ENCODE data around the gene CAST. TPM values are rescaled to one million over a fixed set of nuclear protein-coding genes. Genes with fewer than 3 reads are reported as not detected.

Gene CAST
- total RNA-seq, 2 experiments from 2014 or later = 149 to 173 TPM

DNA sequence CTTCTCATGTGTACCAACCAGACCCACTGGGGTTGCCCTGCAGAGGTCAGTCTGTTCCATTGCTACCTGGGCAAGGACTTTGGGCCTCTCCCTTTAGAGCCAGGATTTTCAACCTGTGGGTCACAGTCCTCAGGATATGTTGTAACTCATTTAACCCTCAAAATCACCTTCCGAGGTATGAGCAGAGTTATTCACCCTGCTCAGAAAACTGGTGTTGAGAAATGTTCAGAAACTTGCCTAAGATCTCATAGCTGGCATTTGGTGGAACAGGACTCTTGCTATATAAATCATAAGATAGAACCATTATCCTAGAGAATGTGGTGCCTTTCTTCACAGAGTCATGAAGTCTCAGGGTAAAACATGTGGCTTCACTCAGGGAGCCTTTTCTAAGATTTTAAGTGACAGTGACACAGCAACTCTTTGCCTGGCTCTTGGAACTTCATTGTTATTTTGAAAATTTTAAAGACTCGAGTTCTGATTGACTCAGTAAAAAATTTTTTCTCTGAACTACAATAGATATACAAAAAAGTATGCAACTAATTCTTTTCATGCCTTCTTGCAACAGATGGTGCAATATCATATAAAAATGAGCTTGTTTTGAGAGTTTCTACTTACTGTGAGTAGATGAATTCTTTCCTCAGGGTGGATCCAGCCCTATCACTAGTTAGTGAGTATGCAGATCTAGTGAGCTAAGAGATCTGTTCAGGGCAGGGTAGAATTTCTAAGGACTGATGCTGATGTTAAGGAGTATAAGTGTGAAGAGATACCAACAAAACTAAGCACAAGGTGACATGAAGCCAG lies 29.5 kb downstream of the CAST start:
- Mint-ChIP-seq H3K4me1 (peaks cover 12% of the 10 kb centered on the region), H3K4me3 (no peak overlapping the region), H3K27me3 (no peaks in the 10 kb centered on the region), H3K36me3 (peaks cover 11% of the 10 kb centered on the region), H3K27ac (no peak overlapping the region), H3K9me3 (ENCODE audit: low read depth) (no peaks in the 10 kb centered on the region)
- CTCF ChIA-PET = no interaction called here
- DNase-seq (no peak), ATAC-seq (no peak)

DNA sequence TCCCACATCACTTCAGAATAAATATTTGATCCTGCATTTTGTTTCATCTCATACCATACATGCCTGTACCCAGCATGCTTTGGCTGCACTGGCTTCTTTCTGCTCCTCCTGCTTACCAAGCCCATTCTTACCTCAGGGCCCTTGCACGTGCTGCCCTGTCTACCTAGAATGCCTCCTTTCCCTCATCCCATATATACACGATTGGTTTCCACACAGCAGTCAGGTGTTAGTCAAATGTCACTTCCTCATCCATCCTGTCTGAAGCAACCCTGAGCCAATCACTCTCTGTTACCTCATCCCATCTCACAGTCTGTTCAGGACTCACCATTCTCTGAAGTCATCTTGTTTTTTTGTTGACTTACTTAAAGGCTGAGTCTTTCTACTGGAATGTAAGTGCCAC lies 30.3 kb downstream of the CAST start:
- peaks cover 14% of the 10 kb centered on the region for H3K36me3 Mint-ChIP-seq
- ATAC-seq (no peak), DNase-seq (no peak)
- H3K4me1 Mint-ChIP-seq = peaks cover 7% of the 10 kb centered on the region
- no peaks in the 10 kb centered on the region for H3K27me3 Mint-ChIP-seq
- no peaks in the 10 kb centered on the region for H3K9me3 Mint-ChIP-seq (ENCODE audit: low read depth)
- no peak overlapping the region for H3K27ac Mint-ChIP-seq
- no peak overlapping the region for H3K4me3 Mint-ChIP-seq
- CTCF ChIA-PET = no interaction called here

DNA sequence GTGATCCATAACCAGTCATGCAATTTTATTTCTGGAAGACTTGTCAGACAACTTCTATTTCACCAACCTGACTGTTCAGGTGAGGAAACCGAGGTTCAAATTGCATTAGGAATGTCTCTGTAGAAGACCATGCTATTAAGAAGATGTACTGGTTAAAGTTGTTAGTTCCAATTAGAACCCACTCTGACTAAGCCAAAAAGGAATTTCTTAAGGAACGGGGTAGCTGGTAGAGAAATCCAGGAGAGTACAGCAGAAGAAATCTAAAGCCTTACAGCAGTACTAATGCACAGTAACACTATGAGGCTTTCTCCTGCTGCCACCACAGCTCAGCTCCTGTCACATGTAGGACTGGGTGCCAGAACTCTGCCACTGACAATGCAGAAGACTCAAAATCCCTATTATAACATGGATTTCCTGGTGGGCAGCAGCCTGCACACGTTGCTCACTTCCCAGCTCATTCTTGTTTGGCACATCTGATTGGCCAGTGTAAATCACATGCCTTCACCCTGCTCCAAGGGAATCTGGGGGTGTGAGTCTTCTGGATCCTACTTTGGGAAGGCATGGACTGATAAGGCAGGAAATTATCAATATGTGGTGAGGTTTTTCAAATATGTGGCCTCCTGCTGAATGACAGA lies 37.1 kb downstream of the CAST start:
- no peak for ATAC-seq
- CTCF ChIA-PET = interaction anchor here (1.3 to 1.6 kb wide), 2 partner anchors 11 to 85 kb away, joined by 3 to 5 read pairs; no protein-coding TSS in a partner anchor
- no peaks in the 10 kb centered on the region for H3K9me3 Mint-ChIP-seq (ENCODE audit: low read depth)
- H3K36me3 Mint-ChIP-seq = peaks cover 13% of the 10 kb centered on the region
- H3K4me3 Mint-ChIP-seq = no peak overlapping the region
- no peak overlapping the region for H3K27ac Mint-ChIP-seq
- no peak for DNase-seq
- H3K4me1 Mint-ChIP-seq = peaks cover 21% of the 10 kb centered on the region
- no peaks in the 10 kb centered on the region for H3K27me3 Mint-ChIP-seq

DNA sequence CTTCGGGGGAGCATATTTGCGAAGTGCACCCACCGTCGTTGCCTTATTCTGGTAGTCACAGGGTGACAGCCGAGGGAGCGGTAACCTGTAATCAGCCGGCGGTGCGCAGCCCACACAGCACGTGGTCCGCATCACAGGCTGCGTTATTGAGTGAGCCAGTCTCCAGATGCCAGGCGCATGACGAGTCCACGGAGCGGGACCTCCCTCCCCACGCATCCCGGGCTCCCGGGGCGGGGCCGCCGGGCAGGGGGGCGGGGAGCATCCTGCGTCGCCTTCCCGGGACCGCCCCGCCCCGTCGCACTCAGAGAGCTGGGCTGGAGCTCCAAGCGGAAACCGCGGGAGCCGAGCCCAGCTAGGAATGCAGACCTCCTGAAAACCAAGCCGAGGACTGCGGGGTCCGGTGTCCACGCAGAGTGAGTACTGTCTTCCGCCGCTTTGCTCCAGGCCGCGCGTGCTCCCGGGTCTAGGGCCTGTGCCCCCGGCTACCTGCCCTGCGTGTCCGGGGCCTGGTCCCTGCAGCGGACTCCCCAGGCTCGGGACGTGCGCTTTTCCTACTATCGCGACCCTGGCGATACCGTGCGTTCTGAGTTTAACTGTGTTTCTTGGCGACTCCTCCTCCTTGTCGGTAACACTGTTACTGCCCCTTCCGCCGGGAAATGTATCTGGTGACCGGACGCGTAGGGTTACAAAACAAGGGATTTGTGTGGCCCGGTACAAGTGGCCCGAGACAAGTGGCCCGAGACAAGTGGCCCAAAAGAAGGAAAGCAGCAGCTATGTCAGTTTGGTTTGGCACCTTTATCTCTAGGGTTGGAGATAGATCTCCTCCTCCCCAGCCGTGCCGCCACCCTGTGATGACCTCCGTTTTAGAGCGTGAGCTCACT lies 40.6 kb downstream of the CAST start:
- DNase-seq (peak; percentile 82), ATAC-seq (peak; percentile 82)
- no peaks in the 10 kb centered on the region for H3K27me3 Mint-ChIP-seq
- H3K4me3 Mint-ChIP-seq = peak overlapping the region; percentile 79
- no peaks in the 10 kb centered on the region for H3K9me3 Mint-ChIP-seq (ENCODE audit: low read depth)
- H3K4me1 Mint-ChIP-seq = peaks cover 32% of the 10 kb centered on the region
- peaks cover 5% of the 10 kb centered on the region for H3K36me3 Mint-ChIP-seq
- CTCF ChIA-PET = interaction anchor here (1.0 to 1.5 kb wide), 6 partner anchors 12 to 358 kb away, joined by 3 to 6 read pairs (median 4); no protein-coding TSS in a partner anchor
- peak overlapping the region; percentile 85 for H3K27ac Mint-ChIP-seq

DNA sequence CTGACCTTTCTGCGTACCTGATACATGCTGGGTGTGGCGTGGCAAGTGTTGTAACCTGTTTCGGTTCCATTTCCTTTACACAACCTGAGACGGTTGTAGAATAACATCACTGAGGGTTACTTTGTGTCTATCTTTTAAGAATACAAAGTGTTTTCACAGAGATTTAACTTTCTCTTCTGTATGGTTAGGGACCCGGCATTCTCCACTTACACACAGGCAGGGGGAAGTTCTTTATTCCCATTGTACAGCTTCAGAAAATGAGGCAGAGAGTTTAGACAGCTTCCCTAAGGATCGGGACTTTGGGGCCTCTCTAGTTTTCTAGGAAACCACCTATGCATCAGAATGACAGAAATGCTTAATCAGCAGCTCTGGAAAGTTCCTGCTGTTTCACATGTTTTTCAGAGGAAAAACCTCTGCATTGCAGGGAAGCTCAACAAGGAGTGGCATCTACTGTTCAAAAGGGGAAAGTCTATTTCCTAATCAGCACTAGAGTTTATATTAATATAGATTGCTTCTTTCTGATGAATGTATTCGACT lies 41.3 kb downstream of the CAST start:
- Mint-ChIP-seq H3K4me3 (peak overlapping the region; percentile 79), H3K9me3 (ENCODE audit: low read depth) (no peaks in the 10 kb centered on the region), H3K27ac (peak overlapping the region; percentile 85), H3K4me1 (peaks cover 32% of the 10 kb centered on the region), H3K27me3 (no peaks in the 10 kb centered on the region), H3K36me3 (peaks cover 2% of the 10 kb centered on the region)
- DNase-seq (peak; percentile 80), ATAC-seq (no peak)
- CTCF ChIA-PET = interaction anchor here (1.0 to 1.5 kb wide), 6 partner anchors 11 to 358 kb away, joined by 3 to 6 read pairs (median 4); no protein-coding TSS in a partner anchor

DNA sequence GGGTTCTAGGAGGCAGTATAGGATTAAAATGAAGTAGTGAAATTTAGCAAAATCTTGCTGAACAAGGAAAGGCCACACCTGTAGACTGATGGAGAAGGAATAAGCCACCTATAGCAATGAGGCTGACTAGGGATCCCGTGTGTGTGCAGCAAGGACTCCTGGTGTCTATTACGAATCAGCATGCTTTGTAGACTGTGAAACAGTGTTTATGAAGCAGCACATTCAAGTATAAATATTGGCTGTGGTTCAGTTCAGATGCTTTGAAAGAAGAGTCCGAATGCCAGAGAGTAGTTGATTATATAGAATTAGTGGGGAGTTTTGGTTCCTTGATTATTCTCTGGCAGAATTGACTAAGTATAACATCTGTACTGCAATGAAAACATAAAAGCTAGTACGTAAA lies 41.8 kb downstream of the CAST start:
- CTCF ChIA-PET = interaction anchor here (1.0 to 1.5 kb wide), 2 partner anchors 59 to 90 kb away, joined by 3 to 6 read pairs; no protein-coding TSS in a partner anchor
- H3K9me3 Mint-ChIP-seq (ENCODE audit: low read depth) = no peaks in the 10 kb centered on the region
- H3K27ac Mint-ChIP-seq = peak overlapping the region; percentile 85
- H3K4me1 Mint-ChIP-seq = peaks cover 32% of the 10 kb centered on the region
- ATAC-seq = no peak
- DNase-seq = no peak
- peak overlapping the region; percentile 79 for H3K4me3 Mint-ChIP-seq
- no peaks in the 10 kb centered on the region for H3K27me3 Mint-ChIP-seq
- peaks cover 1% of the 10 kb centered on the region for H3K36me3 Mint-ChIP-seq

DNA sequence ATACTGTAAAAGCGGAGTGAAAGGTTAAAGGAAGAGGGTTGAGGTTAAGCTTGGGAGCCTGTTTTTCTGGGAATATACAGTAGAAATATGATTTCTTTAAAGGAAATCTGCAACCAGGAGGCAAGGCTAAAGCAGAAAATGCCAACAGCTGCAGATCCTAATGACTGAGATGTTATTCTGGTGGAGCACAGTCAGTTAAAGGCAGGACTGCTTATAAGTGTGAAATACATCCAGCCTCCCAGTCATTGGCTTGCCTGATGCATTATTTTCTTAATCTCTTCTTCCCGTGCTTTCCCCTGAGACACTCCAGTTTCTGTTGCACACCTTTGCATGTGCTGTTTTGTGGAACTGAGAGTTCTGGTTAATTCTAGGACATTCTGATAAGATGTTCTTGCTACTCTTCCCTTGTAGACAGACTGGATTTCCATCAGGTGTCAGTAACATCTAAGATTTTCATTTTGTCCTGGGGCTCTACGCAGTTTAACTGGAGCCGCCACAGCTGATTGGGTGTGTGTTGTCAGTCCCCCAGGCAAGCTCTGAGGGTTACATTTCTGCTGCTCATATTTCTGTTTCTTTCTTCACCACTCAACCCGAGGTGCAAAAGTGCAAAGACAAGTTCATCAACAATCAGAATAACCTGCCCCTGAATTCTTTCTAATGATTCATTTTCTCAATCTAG lies 44.4 kb downstream of the CAST start:
- CTCF ChIA-PET = no interaction called here
- DNase-seq = no peak
- Mint-ChIP-seq H3K4me3 (no peak overlapping the region), H3K4me1 (peaks cover 30% of the 10 kb centered on the region), H3K36me3 (peaks cover 7% of the 10 kb centered on the region), H3K9me3 (ENCODE audit: low read depth) (no peaks in the 10 kb centered on the region), H3K27me3 (no peaks in the 10 kb centered on the region), H3K27ac (no peak overlapping the region)
- no peak for ATAC-seq

DNA sequence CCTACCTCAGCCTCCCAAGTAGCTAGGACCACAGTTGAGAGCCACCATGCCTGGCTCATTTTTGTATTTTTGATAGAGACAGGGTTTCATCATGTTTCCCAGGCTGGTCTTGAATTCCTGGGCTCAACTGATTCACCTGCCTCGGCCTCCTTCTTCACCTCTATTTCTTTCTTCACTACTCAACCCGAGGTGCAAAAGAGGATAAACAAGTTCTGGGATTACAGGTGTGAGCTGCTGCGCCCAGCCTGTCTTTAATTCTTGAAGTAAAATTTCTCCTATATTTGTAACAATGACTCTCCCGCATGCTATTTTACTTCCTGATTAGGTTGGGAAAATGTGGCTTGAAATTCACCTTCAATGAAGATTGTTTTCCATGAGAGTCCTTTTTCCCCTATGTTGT lies 46.4 kb downstream of the CAST start:
- peaks cover 17% of the 10 kb centered on the region for H3K4me1 Mint-ChIP-seq
- CTCF ChIA-PET = no interaction called here
- H3K36me3 Mint-ChIP-seq = peaks cover 19% of the 10 kb centered on the region
- DNase-seq (no peak), ATAC-seq (no peak)
- H3K27ac Mint-ChIP-seq = no peak overlapping the region
- H3K27me3 Mint-ChIP-seq = no peaks in the 10 kb centered on the region
- H3K9me3 Mint-ChIP-seq (ENCODE audit: low read depth) = no peaks in the 10 kb centered on the region
- H3K4me3 Mint-ChIP-seq = no peak overlapping the region

DNA sequence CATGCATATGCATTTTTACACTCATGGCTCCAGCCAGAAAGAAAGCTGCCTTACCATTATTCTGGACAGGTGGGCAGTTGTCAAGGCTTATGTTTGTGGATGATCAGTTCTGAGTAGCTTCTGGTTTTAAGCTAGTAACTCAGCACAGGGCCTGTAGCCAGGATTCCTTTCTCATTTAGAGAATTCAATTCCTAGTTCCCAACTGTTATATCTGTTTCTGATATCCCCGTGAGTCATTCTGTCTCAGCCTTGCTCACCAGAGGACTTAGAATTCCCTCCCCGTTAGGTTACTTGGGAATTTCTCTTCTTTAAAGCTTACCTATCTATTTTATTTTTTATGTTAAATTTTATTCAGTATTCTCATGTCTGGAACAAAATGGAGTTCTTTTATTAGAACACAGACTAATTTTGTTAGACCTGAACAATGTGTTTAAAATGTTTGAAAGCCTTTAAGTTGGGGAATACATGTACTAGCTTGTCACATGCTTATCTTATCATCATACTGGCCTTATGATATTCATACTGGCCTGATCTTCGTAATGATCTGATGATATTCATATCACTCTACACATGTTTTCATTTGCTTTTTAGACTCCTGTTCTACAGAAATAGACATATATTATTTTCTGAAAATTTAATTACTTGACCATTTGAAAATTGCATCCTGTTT lies 47.1 kb downstream of the CAST start:
- no peak overlapping the region for H3K27ac Mint-ChIP-seq
- CTCF ChIA-PET = no interaction called here
- no peak overlapping the region for H3K4me3 Mint-ChIP-seq
- peaks cover 18% of the 10 kb centered on the region for H3K36me3 Mint-ChIP-seq
- H3K4me1 Mint-ChIP-seq = peaks cover 11% of the 10 kb centered on the region
- ATAC-seq (no peak), DNase-seq (no peak)
- H3K9me3 Mint-ChIP-seq (ENCODE audit: low read depth) = no peaks in the 10 kb centered on the region
- H3K27me3 Mint-ChIP-seq = no peaks in the 10 kb centered on the region

DNA sequence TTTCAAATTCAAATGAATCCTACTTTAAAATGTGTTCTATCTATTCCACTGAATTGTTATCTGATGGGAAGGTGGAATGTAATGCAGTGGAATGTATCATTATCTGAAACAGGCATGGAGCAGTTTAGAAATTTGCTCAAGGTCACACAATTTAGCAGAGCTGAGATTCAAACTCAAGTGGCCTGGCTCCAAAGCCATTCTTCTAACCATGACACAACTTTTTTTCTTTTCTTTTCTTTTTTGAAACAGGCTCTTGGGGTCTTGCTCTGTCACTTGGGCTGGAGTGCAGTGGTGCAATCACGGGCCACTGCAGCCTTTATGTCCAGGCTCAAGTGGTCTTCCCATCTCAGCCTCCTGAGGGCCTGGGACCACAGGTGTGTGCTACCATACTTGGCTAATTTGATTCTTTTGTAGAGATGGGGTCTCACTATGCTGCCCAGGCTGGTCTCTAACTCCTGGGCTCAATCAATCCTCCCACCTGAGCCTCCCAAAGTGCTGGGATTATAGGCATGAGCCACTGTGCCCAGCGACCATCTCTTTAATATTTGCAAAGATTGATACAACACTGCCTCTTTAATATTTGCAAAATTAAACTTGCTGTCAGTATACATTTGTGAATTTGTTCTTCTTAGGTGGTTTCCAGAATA lies 50.0 kb downstream of the CAST start:
- H3K27me3 Mint-ChIP-seq = no peaks in the 10 kb centered on the region
- ATAC-seq = no peak
- H3K4me1 Mint-ChIP-seq = peaks cover 20% of the 10 kb centered on the region
- H3K4me3 Mint-ChIP-seq = no peak overlapping the region
- H3K9me3 Mint-ChIP-seq (ENCODE audit: low read depth) = no peaks in the 10 kb centered on the region
- H3K36me3 Mint-ChIP-seq = peaks cover 25% of the 10 kb centered on the region
- CTCF ChIA-PET = no interaction called here
- H3K27ac Mint-ChIP-seq = no peak overlapping the region
- DNase-seq = no peak

DNA sequence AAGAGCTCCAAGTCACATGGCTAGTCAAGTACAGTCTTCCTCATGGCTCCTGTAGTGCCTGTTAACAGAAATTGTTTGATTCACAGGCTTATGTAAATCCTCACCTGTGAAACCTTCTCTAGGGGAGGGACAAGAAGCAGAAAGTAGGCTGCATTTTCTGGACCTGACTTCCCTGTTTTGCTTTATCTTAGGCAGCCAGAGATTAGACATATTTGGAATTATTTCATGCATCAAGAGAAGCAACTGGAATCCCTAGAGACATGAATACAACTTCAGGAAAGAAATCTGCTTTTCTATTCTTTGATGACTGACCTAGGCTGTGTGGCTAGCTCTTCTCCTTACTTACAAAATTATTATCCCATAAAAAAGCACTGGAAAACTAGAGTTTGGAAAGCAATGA lies 52.3 kb downstream of the CAST start:
- no peak for DNase-seq
- no peak for ATAC-seq
- CTCF ChIA-PET = interaction anchor here (1.9 kb wide), 1 partner anchor 12 kb away, joined by 4 read pairs; no protein-coding TSS in a partner anchor
- peaks cover 28% of the 10 kb centered on the region for H3K36me3 Mint-ChIP-seq
- H3K27me3 Mint-ChIP-seq = no peaks in the 10 kb centered on the region
- no peaks in the 10 kb centered on the region for H3K9me3 Mint-ChIP-seq (ENCODE audit: low read depth)
- no peak overlapping the region for H3K4me3 Mint-ChIP-seq
- peak overlapping the region; percentile 69 for H3K27ac Mint-ChIP-seq
- H3K4me1 Mint-ChIP-seq = peaks cover 22% of the 10 kb centered on the region

DNA sequence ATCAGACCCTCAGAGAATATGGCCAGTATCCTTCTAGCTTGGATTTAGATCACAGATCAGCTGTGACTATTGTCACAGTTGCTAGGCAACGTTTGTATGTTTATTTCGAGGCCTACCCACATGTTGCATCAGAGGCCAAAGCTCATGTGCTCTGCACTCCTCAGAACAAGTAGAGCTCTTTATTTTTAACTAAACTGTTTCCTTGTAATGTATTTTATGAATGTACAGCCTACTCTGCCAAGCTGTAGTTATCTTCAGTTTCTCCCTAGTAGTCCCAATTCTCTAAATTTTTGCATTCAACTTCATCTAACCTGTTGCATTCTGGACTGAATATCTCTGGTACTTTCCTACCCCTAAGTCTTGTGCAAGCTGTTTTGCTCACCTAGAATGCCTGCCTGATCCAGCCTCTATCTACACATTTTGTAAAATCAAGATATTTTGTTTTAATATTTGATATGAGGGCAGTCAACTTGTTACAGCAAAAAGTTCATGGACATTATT lies 52.8 kb downstream of the CAST start:
- Mint-ChIP-seq H3K27me3 (no peaks in the 10 kb centered on the region), H3K9me3 (ENCODE audit: low read depth) (no peaks in the 10 kb centered on the region), H3K4me1 (peaks cover 22% of the 10 kb centered on the region), H3K36me3 (peaks cover 28% of the 10 kb centered on the region), H3K27ac (peak overlapping the region; percentile 69), H3K4me3 (no peak overlapping the region)
- DNase-seq (peak; percentile 54), ATAC-seq (peak; percentile 65)
- CTCF ChIA-PET = interaction anchor here (1.9 kb wide), 1 partner anchor 12 kb away, joined by 4 read pairs; no protein-coding TSS in a partner anchor

All from activated CD8-positive, alpha-beta memory T cell treated with anti-CD3 and anti-CD28 coated beads, Interleukin-2, amount 10 ng/mL, durations not matched to agents 7 days and 5 days (primary cell).